ENCODE results near the gene DTHD1.

GRCh38 chr4:36392916-36393315 lies 111.5 kb downstream of the DTHD1 start:
- no peak for TF ChIP-seq POLR2A (IDR thresholded peaks at IDR 0.05; ENCODE audit: low read depth, low read length)
- no peak for TF ChIP-seq RAD21 (IDR thresholded peaks at IDR 0.05; ENCODE audit: insufficient read depth, low read depth, low read length)
- TF ChIP-seq CHD4 (IDR thresholded peaks at IDR 0.05) = no peak
